Mesenchymal stem cell (in vitro differentiated cells and primary cell): Measurements from ENCODE around the gene BTG4.

Source experiments
- DNase-seq: peaks from one replicate; pipeline ENCODE4 v3.0.0-alpha.2; 2013
- H2AFZ ChIP-seq: one replicate; pipeline ENCODE4 v1.6.1; 2013; ENCODE audit warnings: low read depth, mild to moderate bottlenecking, control low read depth, inconsistent platforms, low read length, moderate library complexity
- H2AK5ac ChIP-seq: 2 replicates; pipeline ENCODE4 v1.6.1; 2013; ENCODE audit warnings: low read length, moderate library complexity, mild to moderate bottlenecking, inconsistent platforms; ENCODE audit not compliant: severe bottlenecking
- H2BK120ac ChIP-seq: one replicate; pipeline ENCODE4 v1.6.1; 2013; ENCODE audit warnings: low read depth, mild to moderate bottlenecking, inconsistent platforms, low read length, moderate library complexity
- H2BK12ac ChIP-seq, 2 experiments: one replicate each; pipeline ENCODE4 v1.6.1; 2013; ENCODE audit warnings: inconsistent platforms in 2 of 2, low read length in 2 of 2, mild to moderate bottlenecking in 2 of 2, moderate library complexity in 2 of 2, control low read depth in 1 of 2
- H2BK15ac ChIP-seq: one replicate; pipeline ENCODE4 v1.6.1; 2013; ENCODE audit warnings: mild to moderate bottlenecking, low read depth, inconsistent platforms; ENCODE audit not compliant: poor library complexity, severe bottlenecking
- H2BK5ac ChIP-seq: 2 replicates; pipeline ENCODE4 v1.6.1; 2013; ENCODE audit warnings: low read depth, mild to moderate bottlenecking, low read length, control low read depth, inconsistent platforms; ENCODE audit not compliant: poor library complexity, severe bottlenecking
- H3K14ac ChIP-seq, 2 experiments: one replicate each; pipeline ENCODE4 v1.6.1; 2013; ENCODE audit warnings: inconsistent platforms in 2 of 2, low read length in 2 of 2, control low read depth in 1 of 2, mild to moderate bottlenecking in 1 of 2, moderate library complexity in 1 of 2
- H3K18ac ChIP-seq, 2 experiments: one replicate each; pipeline ENCODE4 v1.6.1; 2013; ENCODE audit warnings: inconsistent platforms in 2 of 2, low read length in 2 of 2, control low read depth in 1 of 2, low read depth in 1 of 2, mild to moderate bottlenecking in 1 of 2
- H3K23ac ChIP-seq, 2 experiments: one replicate each; pipeline ENCODE4 v1.6.1; 2013; ENCODE audit warnings: inconsistent platforms in 2 of 2, low read length in 2 of 2, mild to moderate bottlenecking in 2 of 2, moderate library complexity in 2 of 2, control low read depth in 1 of 2
- H3K27ac ChIP-seq: 2 replicates; pipeline ENCODE4 v1.5.1; 2013; ENCODE audit warnings: mild to moderate bottlenecking, moderate library complexity, low read length, control low read depth, inconsistent platforms; ENCODE audit not compliant: poor library complexity, severe bottlenecking
- H3K27me3 ChIP-seq, 2 experiments: 2 replicates each; pipeline versions ENCODE4 v1.6.1 to v1.7.0; 2013; ENCODE audit warnings: low read length in 2 of 2, mild to moderate bottlenecking in 2 of 2, moderate library complexity in 2 of 2, control low read depth in 1 of 2, inconsistent platforms in 1 of 2; ENCODE audit not compliant: control insufficient read depth in 1 of 2, insufficient read depth in 1 of 2
- H3K36me3 ChIP-seq, 2 experiments: 2 replicates each; pipeline versions ENCODE4 v1.6.1 to v1.7.0; 2013; ENCODE audit warnings: low read length in 2 of 2, control low read depth in 1 of 2, inconsistent platforms in 1 of 2, low read depth in 1 of 2, mild to moderate bottlenecking in 1 of 2; ENCODE audit not compliant: insufficient read depth in 2 of 2, control insufficient read depth in 1 of 2
- H3K4ac ChIP-seq, 2 experiments: one replicate each; pipeline ENCODE4 v1.6.1; 2013; ENCODE audit warnings: inconsistent platforms in 2 of 2, low read length in 2 of 2, mild to moderate bottlenecking in 2 of 2, moderate library complexity in 2 of 2, control low read depth in 1 of 2, low read depth in 1 of 2
- H3K4me1 ChIP-seq: 2 replicates; pipeline ENCODE4 v1.6.1; 2013; ENCODE audit warnings: low read depth, low read length, control low read depth; ENCODE audit not compliant: control insufficient read depth, insufficient read depth
- H3K4me2 ChIP-seq: 2 replicates; pipeline ENCODE4 v1.6.1; 2013; ENCODE audit warnings: low read length, mild to moderate bottlenecking, inconsistent platforms; ENCODE audit not compliant: poor library complexity, severe bottlenecking
- H3K4me3 ChIP-seq, 2 experiments: 2 replicates each; pipeline versions ENCODE4 v1.5.1 to v1.7.0; 2013; ENCODE audit warnings: low read length in 2 of 2, mild to moderate bottlenecking in 2 of 2, control low read depth in 1 of 2, low read depth in 1 of 2; ENCODE audit not compliant: insufficient read depth in 1 of 2
- H3K79me1 ChIP-seq: replicated peaks from 2 replicates; pipeline ENCODE4 v1.6.1; 2013; ENCODE audit warnings: mild to moderate bottlenecking, control low read depth, low read length, inconsistent platforms; ENCODE audit not compliant: poor library complexity, severe bottlenecking
- H3K9ac ChIP-seq: 2 replicates; pipeline ENCODE4 v1.7.0; 2013; ENCODE audit warnings: mild to moderate bottlenecking, low read length, moderate library complexity
- H3K9me3 ChIP-seq: 2 replicates; pipeline ENCODE4 v1.7.0; 2013; ENCODE audit warnings: mild to moderate bottlenecking, low read length; ENCODE audit not compliant: control insufficient read depth
- H4K8ac ChIP-seq: one replicate; pipeline ENCODE4 v1.6.1; 2013; ENCODE audit warnings: inconsistent platforms, mild to moderate bottlenecking, low read length, moderate library complexity
- H4K91ac ChIP-seq: one replicate; pipeline ENCODE4 v1.6.1; 2013; ENCODE audit warnings: mild to moderate bottlenecking, low read length, inconsistent platforms
- WGBS: methylation state at CpG from one replicate; pipeline ENCODE4 v1.1.7; 2013; ENCODE audit warnings: mixed read lengths; 5-methylcytosine and 5-hydroxymethylcytosine counted together

Gene BTG4

GRCh38 chr11:111448831-111449557 lies 63.2 kb downstream of the BTG4 start:
- no peak overlapping the region for H2BK120ac ChIP-seq
- H2BK12ac ChIP-seq = no peak overlapping the region
- H2AK5ac ChIP-seq = no peak overlapping the region
- H3K27ac ChIP-seq = no peak overlapping the region
- no peak overlapping the region for H4K91ac ChIP-seq
- no peak overlapping the region for H2AFZ ChIP-seq
- H4K8ac ChIP-seq = no peak overlapping the region
- H3K4me2 ChIP-seq = no peak overlapping the region
- no peak overlapping the region for H3K4me3 ChIP-seq
- H3K79me1 ChIP-seq = no peaks in the 10 kb centered on the region
- no peak overlapping the region for H3K18ac ChIP-seq
- H3K14ac ChIP-seq = no peak overlapping the region
- 74% methylated on average over 11 of the region's 11 CpGs for WGBS
- DNase-seq = no peak
- no peaks in the 10 kb centered on the region for H3K9me3 ChIP-seq
- peaks cover 0 to 6% of the 10 kb centered on the region in 2 experiments for H3K27me3 ChIP-seq
- no peak overlapping the region for H3K9ac ChIP-seq
- no peak overlapping the region for H3K23ac ChIP-seq
- H3K4ac ChIP-seq = no peak overlapping the region
- H3K4me1 ChIP-seq = no peaks in the 10 kb centered on the region
- H2BK5ac ChIP-seq = no peak overlapping the region
- H3K36me3 ChIP-seq = no peaks in the 10 kb centered on the region
- no peak overlapping the region for H2BK15ac ChIP-seq

GRCh38 chr11:111448414-111448813 lies 63.8 kb downstream of the BTG4 start:
- no peak for DNase-seq
- no peaks in the 10 kb centered on the region for H3K9me3 ChIP-seq
- no peak overlapping the region for H2BK120ac ChIP-seq
- no peak overlapping the region for H3K9ac ChIP-seq
- H3K23ac ChIP-seq = no peak overlapping the region
- H3K27ac ChIP-seq = no peak overlapping the region
- H3K14ac ChIP-seq = no peak overlapping the region
- no peak overlapping the region for H2BK12ac ChIP-seq
- H2BK15ac ChIP-seq = no peak overlapping the region
- H4K91ac ChIP-seq = no peak overlapping the region
- no peaks in the 10 kb centered on the region for H3K4me1 ChIP-seq
- WGBS = 75% methylated on average over 8 of the region's 8 CpGs
- H3K4me2 ChIP-seq = no peak overlapping the region
- no peak overlapping the region for H3K18ac ChIP-seq
- H2AFZ ChIP-seq = no peak overlapping the region
- peaks cover 0 to 5% of the 10 kb centered on the region in 2 experiments for H3K27me3 ChIP-seq
- no peak overlapping the region for H2AK5ac ChIP-seq
- H3K36me3 ChIP-seq = no peaks in the 10 kb centered on the region
- no peak overlapping the region for H3K4me3 ChIP-seq
- H2BK5ac ChIP-seq = no peak overlapping the region
- H4K8ac ChIP-seq = no peak overlapping the region
- no peak overlapping the region for H3K4ac ChIP-seq
- no peaks in the 10 kb centered on the region for H3K79me1 ChIP-seq

- Histone ChIP-seq H3K4me1 (no peaks in the 10 kb centered on the region), H3K4me3 (no peak overlapping the region), H2BK12ac (no peak overlapping the region), H3K23ac (no peak overlapping the region), H2BK5ac (no peak overlapping the region), H2BK120ac (no peak overlapping the region), H3K14ac (no peak overlapping the region), H3K4me2 (no peak overlapping the region), H3K9me3 (no peaks in the 10 kb centered on the region), H3K4ac (no peak overlapping the region), H3K18ac (no peak overlapping the region), H3K9ac (no peak overlapping the region), H3K27me3 (peaks cover 0 to under 1% of the 10 kb centered on the region in 2 experiments), H4K91ac (no peak overlapping the region), H3K36me3 (no peaks in the 10 kb centered on the region), H3K27ac (no peak overlapping the region), H3K79me1 (no peaks in the 10 kb centered on the region), H4K8ac (no peak overlapping the region), H2BK15ac (no peak overlapping the region), H2AK5ac (no peak overlapping the region), H2AFZ (no peak overlapping the region)
- DNase-seq = no peak
- 95% methylated on average over 5 of the region's 5 CpGs for WGBS
These were observed 64.3 kb downstream of the BTG4 start for GRCh38 chr11:111447931-111448330.

- 94% methylated on average over 4 of the region's 4 CpGs for WGBS
- H3K4me1 ChIP-seq = no peaks in the 10 kb centered on the region
- H4K8ac ChIP-seq = no peak overlapping the region
- no peak overlapping the region for H2BK12ac ChIP-seq
- no peaks in the 10 kb centered on the region for H3K27me3 ChIP-seq
- H2BK5ac ChIP-seq = no peak overlapping the region
- H3K4ac ChIP-seq = no peak overlapping the region
- H4K91ac ChIP-seq = no peak overlapping the region
- H3K27ac ChIP-seq = no peak overlapping the region
- H3K23ac ChIP-seq = no peak overlapping the region
- DNase-seq = no peak
- H2BK120ac ChIP-seq = no peak overlapping the region
- H3K4me2 ChIP-seq = no peak overlapping the region
- no peak overlapping the region for H2BK15ac ChIP-seq
- H3K9me3 ChIP-seq = no peaks in the 10 kb centered on the region
- H3K9ac ChIP-seq = no peak overlapping the region
- H3K4me3 ChIP-seq = no peak overlapping the region
- no peaks in the 10 kb centered on the region for H3K36me3 ChIP-seq
- H3K18ac ChIP-seq = no peak overlapping the region
- H2AK5ac ChIP-seq = no peak overlapping the region
- H3K14ac ChIP-seq = no peak overlapping the region
- no peak overlapping the region for H2AFZ ChIP-seq
- H3K79me1 ChIP-seq = no peaks in the 10 kb centered on the region
These were observed 65.1 kb downstream of the BTG4 start for GRCh38 chr11:111447112-111447471.
